Right lobe of liver (tissue), 6 donors: ENCODE measurements around the gene LRRC46. TPM values are rescaled to one million over a fixed set of nuclear protein-coding genes. Genes with fewer than 3 reads are reported as not detected.

Experiments used
- ATAC-seq, 4 donors: fragments of 200-7000 bp; cut with Tn5 transposase; one replicate each; pipeline ENCODE4 v1.9.1; 2020; ENCODE audit warnings: mild to moderate bottlenecking in 4 of 4, moderate library complexity in 4 of 4
- DNase-seq, 3 donors: peaks; one replicate each; pipeline ENCODE4 v3.0.0-alpha.2; 2020
- H3K27ac ChIP-seq, 3 donors: fragments of 200-600 bp; one replicate each; pipeline ENCODE4 v1.8.0; 2022
- H3K27me3 ChIP-seq, 2 donors: fragments of 200-600 bp; one replicate each; pipeline ENCODE4 v1.8.0; 2022
- H3K36me3 ChIP-seq, 4 donors: fragments of 200-600 bp; sonication (generic) in 1 of 4; one replicate each; pipeline versions ENCODE4 v1.5.1 to v1.8.0; 2017 to 2022; ENCODE audit warnings: control low read depth in 1 of 4
- H3K4me1 ChIP-seq, 4 donors: fragments of 200-600 bp; sonication (generic) in 1 of 4; one replicate each; pipeline versions ENCODE4 v1.5.1 to v1.8.0; 2017 to 2022; ENCODE audit warnings: control low read depth in 1 of 4
- H3K4me3 ChIP-seq, 3 donors: fragments of 200-600 bp; one replicate each; pipeline ENCODE4 v1.8.0; 2022
- H3K9me3 ChIP-seq, 4 donors: fragments of 200-600 bp; sonication (generic) in 1 of 4; one replicate each; pipeline versions ENCODE4 v1.5.1 to v1.8.0; 2017 to 2022; ENCODE audit warnings: control low read depth in 1 of 4
- POLR2A ChIP-seq: fragments of 450-650 bp; IDR thresholded peaks from one replicate; pipeline ENCODE4 v1.6.1; 2017; ENCODE audit warnings: antibody characterized with exemption, mild to moderate bottlenecking
- WGBS: methylation state at CpG from one replicate; pipeline ENCODE4 v1.1.6; 2018; ENCODE audit warnings: low coverage, low lambda C conversion rate; ENCODE audit not compliant: insufficient coverage; ENCODE audit errors: missing lambda C conversion rate; 5-methylcytosine and 5-hydroxymethylcytosine counted together
- intact Hi-C, 2 donors: fragments of 100-400 bp; cut with DNase I; formaldehyde crosslinking; loops; one replicate each; pipeline versions ENCODE4 v1.11.2 to v1.14.1; 2022
- total RNA-seq, 6 experiments: library from RNA; depleted of rRNA in 2 of 6; stranded (reverse); fragments of >200 nt in 2 of 6; fragmentation: NEBNext Ultra II Directional in 3 of 6; extraction: Animal tissue kit (Norgen Biotek cat#: 25700) in 3 of 6; gene quantifications; one replicate each; pipeline versions ENCODE4 v1.1.0 to v1.2.4, GENCODE V29; 2016 to 2023
- TF ChIP-seq, protein P1 (sequence below), 4 donors: fragments of 200-600 bp in 3 of 4; fragments of 450-650 bp in 1 of 4; IDR thresholded peaks; one replicate each; pipeline versions ENCODE4 v1.5.1 to v1.8.0; 2016 to 2022; ENCODE audit warnings: antibody characterized with exemption in 4 of 4, mild to moderate bottlenecking in 2 of 4
- donor health status: DM: no; HTN: yes; CAD: no.
- donor health status: DM: no; HTN: no; CAD: no.
- donor health status: DM: no; HTN: no; CAD: no.
- donor health status: DM: no; HTN: yes; CAD: no.
- donor health status: DM: no; HTN: yes; CAD: no.

The LRRC46 gene
- total RNA-seq, 6 experiments from 2014 or later = 0.12 to 0.44 (median 0.35) TPM

- DNase-seq (peak in 1 of 3 donors; percentile 31), ATAC-seq (no peak)
- H3K36me3 ChIP-seq = no peaks in the 10 kb centered on the region
- H3K27ac ChIP-seq = no peak overlapping the region
- H3K9me3 ChIP-seq = no peaks in the 10 kb centered on the region
- no peaks in the 10 kb centered on the region for H3K27me3 ChIP-seq
- TF ChIP-seq, protein P1, sequence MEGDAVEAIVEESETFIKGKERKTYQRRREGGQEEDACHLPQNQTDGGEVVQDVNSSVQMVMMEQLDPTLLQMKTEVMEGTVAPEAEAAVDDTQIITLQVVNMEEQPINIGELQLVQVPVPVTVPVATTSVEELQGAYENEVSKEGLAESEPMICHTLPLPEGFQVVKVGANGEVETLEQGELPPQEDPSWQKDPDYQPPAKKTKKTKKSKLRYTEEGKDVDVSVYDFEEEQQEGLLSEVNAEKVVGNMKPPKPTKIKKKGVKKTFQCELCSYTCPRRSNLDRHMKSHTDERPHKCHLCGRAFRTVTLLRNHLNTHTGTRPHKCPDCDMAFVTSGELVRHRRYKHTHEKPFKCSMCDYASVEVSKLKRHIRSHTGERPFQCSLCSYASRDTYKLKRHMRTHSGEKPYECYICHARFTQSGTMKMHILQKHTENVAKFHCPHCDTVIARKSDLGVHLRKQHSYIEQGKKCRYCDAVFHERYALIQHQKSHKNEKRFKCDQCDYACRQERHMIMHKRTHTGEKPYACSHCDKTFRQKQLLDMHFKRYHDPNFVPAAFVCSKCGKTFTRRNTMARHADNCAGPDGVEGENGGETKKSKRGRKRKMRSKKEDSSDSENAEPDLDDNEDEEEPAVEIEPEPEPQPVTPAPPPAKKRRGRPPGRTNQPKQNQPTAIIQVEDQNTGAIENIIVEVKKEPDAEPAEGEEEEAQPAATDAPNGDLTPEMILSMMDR (IDR thresholded peaks at IDR 0.05) = no peak
- no peak for TF ChIP-seq POLR2A
- no peak overlapping the region for H3K4me3 ChIP-seq
- intact Hi-C loops = no loop called here
- WGBS = 70% methylated on average over 2 of the region's 9 CpGs
- peaks cover 0 to 8% (median 4%) of the 10 kb centered on the region in 4 donors for H3K4me1 ChIP-seq
These were observed 46.0 kb downstream of the LRRC46 start for GRCh38 chr17:47877368-47878034.

- TF ChIP-seq, protein P1 (IDR thresholded peaks at IDR 0.05) = no peak
- no peak for TF ChIP-seq POLR2A
- DNase-seq = peak in 1 of 3 donors; percentile 14
These were observed 46.9 kb downstream of the LRRC46 start for GRCh38 chr17:47878203-47879027.

GRCh38 chr17:47879028-47879585 lies 47.6 kb downstream of the LRRC46 start:
- H3K4me1 ChIP-seq = peaks cover 0 to 8% (median 4%) of the 10 kb centered on the region in 4 donors
- H3K36me3 ChIP-seq = no peaks in the 10 kb centered on the region
- no peak for DNase-seq
- whole genome bisulfite sequencing = 72% methylated on average over 2 of the region's 2 CpGs
- TF ChIP-seq POLR2A = no peak
- TF ChIP-seq, protein P1 (IDR thresholded peaks at IDR 0.05) = no peak
- H3K4me3 ChIP-seq = no peak overlapping the region
- no peak for ATAC-seq
- H3K27me3 ChIP-seq = no peaks in the 10 kb centered on the region
- H3K9me3 ChIP-seq = no peaks in the 10 kb centered on the region
- H3K27ac ChIP-seq = no peak overlapping the region
- intact Hi-C loops = no loop called here

More at GRCh38 chr17:47878203-47879027, 46.9 kb downstream of the LRRC46 start:
- ATAC-seq = no peak
- no peaks in the 10 kb centered on the region for H3K27me3 ChIP-seq
- intact Hi-C loops = no loop called here
- WGBS = 87% methylated on average over 5 of the region's 10 CpGs
- H3K36me3 ChIP-seq = no peaks in the 10 kb centered on the region
- H3K4me1 ChIP-seq = peaks cover 0 to 8% (median 4%) of the 10 kb centered on the region in 4 donors
- no peak overlapping the region for H3K27ac ChIP-seq
- H3K4me3 ChIP-seq = no peak overlapping the region
- no peaks in the 10 kb centered on the region for H3K9me3 ChIP-seq

- TF ChIP-seq, protein P1 (IDR thresholded peaks at IDR 0.05) = no peak
- TF ChIP-seq POLR2A = no peak
- intact Hi-C loops = no loop called here
- Histone ChIP-seq H3K9me3 (no peaks in the 10 kb centered on the region), H3K4me3 (no peak overlapping the region), H3K27ac (no peak overlapping the region), H3K36me3 (no peaks in the 10 kb centered on the region), H3K27me3 (no peaks in the 10 kb centered on the region), H3K4me1 (peaks cover 0 to 8% (median 4%) of the 10 kb centered on the region in 4 donors)
- ATAC-seq (no peak), DNase-seq (no peak)
- WGBS = 79% methylated on average over 6 of the region's 8 CpGs
These were observed 48.4 kb downstream of the LRRC46 start for GRCh38 chr17:47879776-47880454.
